ENCODE measurements around the gene DNAI2. TPM values are rescaled to one million over a fixed set of nuclear protein-coding genes. Genes with fewer than 3 reads are reported as not detected.

The DNAI2 gene
- 6.2 TPM for total RNA-seq
- long read RNA-seq, partial matches to known transcripts = 1 of 7 reads
- long read RNA-seq, other reads (novel, unspliced or antisense) = 4 of 7 reads

- Histone ChIP-seq H3K27me3 (ENCODE audit: low read depth) (peaks cover 9% of the 10 kb centered on the region), H3K4me1 (peaks cover 22% of the 10 kb centered on the region), H3K4me3 (peak within 1 kb of the TSS; percentile 1), H3K9me3 (no peaks in the 10 kb centered on the region), H3K36me3 (no peaks in the 10 kb centered on the region), H3K27ac (no peak within 1 kb of the TSS)
- ATAC-seq (peak in 1 of 2 donors; percentile 13), DNase-seq (peak; percentile 58)
- TF ChIP-seq CTCF (IDR thresholded peaks at IDR 0.05) = no peak
- intact Hi-C loops (cut with DNase I) = no loop called here
Measured at GRCh38 chr17:74274060-74274708, at the start of gene DNAI2. Gene DNAI2 (plus strand): TSS chr17:74274234. CDS start chr17:74281818, 7,584 bp downstream.

GRCh38 chr17:74224959-74225725 is 48.9 kb upstream of the DNAI2 start:
- no peak for TF ChIP-seq CTCF (IDR thresholded peaks at IDR 0.05)
- intact Hi-C loops (cut with DNase I) = no loop called here
- no peak overlapping the region for H3K4me3 ChIP-seq
- no peak for ATAC-seq
- no peaks in the 10 kb centered on the region for H3K9me3 ChIP-seq
- DNase-seq = no peak
- no peaks in the 10 kb centered on the region for H3K4me1 ChIP-seq
- H3K36me3 ChIP-seq = peaks cover 6% of the 10 kb centered on the region
- no peak overlapping the region for H3K27ac ChIP-seq
- H3K27me3 ChIP-seq (ENCODE audit: low read depth) = no peaks in the 10 kb centered on the region

- H3K36me3 ChIP-seq = peaks cover 8% of the 10 kb centered on the region
- TF ChIP-seq CTCF (IDR thresholded peaks at IDR 0.05) = no peak
- H3K4me1 ChIP-seq = no peaks in the 10 kb centered on the region
- no peak overlapping the region for H3K27ac ChIP-seq
- no peak overlapping the region for H3K4me3 ChIP-seq
- intact Hi-C loops (cut with DNase I) = no loop called here
- H3K27me3 ChIP-seq (ENCODE audit: low read depth) = no peaks in the 10 kb centered on the region
- ATAC-seq = no peak
- no peaks in the 10 kb centered on the region for H3K9me3 ChIP-seq
- no peak for DNase-seq
Measured at GRCh38 chr17:74226252-74226651, 47.8 kb upstream of the DNAI2 start.

- Histone ChIP-seq H3K27me3 (ENCODE audit: low read depth) (no peaks in the 10 kb centered on the region), H3K4me3 (no peak overlapping the region), H3K36me3 (peaks cover 6% of the 10 kb centered on the region), H3K27ac (no peak overlapping the region), H3K4me1 (no peaks in the 10 kb centered on the region), H3K9me3 (no peaks in the 10 kb centered on the region)
- intact Hi-C loops (cut with DNase I) = no loop called here
- DNase-seq (no peak), ATAC-seq (no peak)
- TF ChIP-seq CTCF (IDR thresholded peaks at IDR 0.05) = no peak
Measured at GRCh38 chr17:74227271-74228080, 46.6 kb upstream of the DNAI2 start.

- Histone ChIP-seq H3K36me3 (peaks cover 5% of the 10 kb centered on the region), H3K4me3 (no peak overlapping the region), H3K9me3 (no peaks in the 10 kb centered on the region), H3K27ac (no peak overlapping the region), H3K27me3 (ENCODE audit: low read depth) (no peaks in the 10 kb centered on the region), H3K4me1 (peaks cover 2% of the 10 kb centered on the region)
- intact Hi-C loops (cut with DNase I) = no loop called here
- DNase-seq = no peak
- ATAC-seq = no peak
- no peak for TF ChIP-seq CTCF (IDR thresholded peaks at IDR 0.05)
Measured at GRCh38 chr17:74228306-74228978, 45.6 kb upstream of the DNAI2 start.

Measured in lower lobe of right lung (tissue), 2 donors.